Fibroblast of gingiva (primary cell): ENCODE data around the gene SLC38A3.

Experiments used
- DNase-seq: peaks from one replicate; pipeline ENCODE4 v3.0.0-alpha.2; 2011; ENCODE audit warnings: low read depth

Gene SLC38A3

DNA sequence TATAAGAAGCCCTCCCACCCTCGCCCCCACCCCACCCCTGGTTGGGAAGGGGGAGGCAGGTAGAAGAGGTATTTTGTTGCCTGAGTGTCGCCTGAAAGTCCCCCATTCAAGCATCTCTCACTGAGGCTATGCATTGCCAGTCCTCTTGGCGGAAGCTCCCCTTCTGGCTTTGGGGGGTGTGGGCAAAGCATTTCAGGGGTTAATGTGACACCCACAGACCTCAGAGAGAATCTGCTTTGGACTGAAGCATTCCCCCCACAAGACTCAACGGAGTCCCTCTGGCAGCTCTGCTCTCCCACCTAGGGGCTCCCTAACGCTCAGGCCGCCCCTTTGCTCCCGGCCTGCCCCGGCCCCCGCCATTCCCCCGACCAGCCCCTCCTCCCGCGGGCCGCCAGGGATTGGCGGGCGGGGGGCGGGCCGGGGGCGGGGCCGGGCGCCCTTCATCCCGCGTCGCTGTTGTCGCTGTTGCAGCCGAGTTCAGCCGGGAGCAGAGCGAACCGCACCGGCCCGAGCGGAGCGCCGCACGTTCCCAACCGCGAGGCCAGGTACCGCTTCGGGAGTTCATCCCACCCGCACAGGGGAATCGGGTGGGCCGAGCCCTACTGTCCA is at the start of gene SLC38A3:
Gene SLC38A3, plus strand, starts transcription at position 468 of the 609 bp plus-strand sequence. CDS start 8,929 bp downstream, outside the sequence.
- no peak for DNase-seq

DNA sequence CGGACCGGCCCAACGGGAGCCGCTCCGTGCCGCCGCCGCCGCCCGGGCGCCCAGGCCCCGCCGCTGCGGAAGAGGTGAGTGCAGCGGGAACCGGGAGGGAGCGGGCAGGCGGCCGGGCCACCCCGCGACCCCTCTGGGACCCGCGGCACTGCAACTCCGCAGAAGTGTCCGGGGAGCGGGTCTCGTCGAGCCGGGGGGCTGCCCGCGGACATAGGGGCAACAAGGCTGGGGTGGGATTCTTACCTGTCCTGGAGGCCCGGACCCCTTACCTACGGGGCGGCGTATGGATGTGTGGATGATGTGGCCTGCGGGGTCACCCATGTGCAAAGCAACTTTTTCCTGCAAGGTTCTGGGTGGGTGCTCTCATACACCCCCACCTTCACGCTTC is 49.6 kb upstream of the SLC38A3 start:
- DNase-seq: no peak

DNA sequence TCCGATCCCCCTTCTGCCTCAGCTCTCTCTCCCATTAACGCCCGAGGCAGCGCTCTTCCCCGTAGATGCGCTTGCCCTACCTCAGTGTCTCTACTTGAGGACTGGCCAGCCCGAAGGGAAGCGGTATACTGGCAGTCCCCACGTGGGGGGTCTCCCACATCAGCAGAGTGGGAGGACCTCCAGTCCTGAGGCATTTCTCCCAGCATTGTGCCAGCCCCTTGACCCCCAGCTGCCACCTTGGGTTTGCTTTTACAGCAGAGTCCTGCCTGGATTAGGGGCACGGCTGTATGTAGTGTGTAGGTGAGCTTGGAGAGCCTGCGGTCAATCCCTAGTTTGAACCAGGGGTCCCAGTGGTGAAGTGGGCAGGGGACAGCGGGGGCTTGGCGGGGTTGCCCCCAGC is 49.2 kb upstream of the SLC38A3 start:
- no peak for DNase-seq

DNA sequence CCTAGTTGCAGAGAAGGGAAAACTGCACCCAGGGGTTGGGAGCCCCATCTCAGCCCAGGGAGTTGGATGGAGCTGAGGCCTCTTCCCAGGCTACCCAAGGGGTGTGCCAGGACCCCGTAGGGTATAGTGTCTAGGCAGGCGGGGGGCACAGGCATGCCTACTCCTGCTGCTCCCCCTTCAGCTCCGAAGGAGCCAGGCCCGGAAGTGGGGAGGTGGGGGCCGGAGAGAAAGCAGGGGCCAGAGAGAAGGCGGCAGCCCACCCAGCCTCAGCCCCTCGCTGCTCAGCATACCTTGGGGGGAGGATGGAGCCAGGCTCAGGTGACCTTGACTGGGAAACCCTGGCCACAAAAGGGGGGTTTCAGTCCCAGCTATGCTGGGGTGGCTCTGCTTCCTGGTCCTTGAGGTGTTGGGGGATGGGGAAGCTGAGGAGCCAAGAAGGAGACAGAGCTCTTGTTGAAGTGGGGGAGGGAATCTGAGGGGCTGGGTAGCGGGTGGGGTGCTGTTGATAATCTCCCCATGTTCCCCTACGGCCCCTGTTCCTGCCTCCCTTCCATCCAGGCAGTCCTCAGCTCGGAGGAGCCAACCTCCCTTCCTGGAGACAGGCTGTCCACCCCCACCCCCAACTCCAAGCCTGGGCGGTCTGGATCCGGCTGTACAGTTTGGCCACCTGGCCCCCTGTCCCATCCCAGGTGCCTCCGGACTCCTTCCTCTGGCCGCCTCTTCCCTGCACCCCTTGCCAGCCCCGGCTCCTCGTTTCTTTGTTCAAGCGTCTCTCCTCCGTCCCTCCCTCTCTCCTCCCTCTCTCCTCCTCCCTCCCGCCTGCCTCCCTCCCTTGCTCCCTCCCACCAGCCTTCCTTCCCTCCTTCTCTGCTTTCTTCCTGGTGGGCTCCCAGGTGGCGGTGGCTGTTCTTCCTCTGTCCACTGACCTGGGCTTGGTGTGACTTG is 48.2 kb upstream of the SLC38A3 start:
- peak; percentile 30 for DNase-seq

DNA sequence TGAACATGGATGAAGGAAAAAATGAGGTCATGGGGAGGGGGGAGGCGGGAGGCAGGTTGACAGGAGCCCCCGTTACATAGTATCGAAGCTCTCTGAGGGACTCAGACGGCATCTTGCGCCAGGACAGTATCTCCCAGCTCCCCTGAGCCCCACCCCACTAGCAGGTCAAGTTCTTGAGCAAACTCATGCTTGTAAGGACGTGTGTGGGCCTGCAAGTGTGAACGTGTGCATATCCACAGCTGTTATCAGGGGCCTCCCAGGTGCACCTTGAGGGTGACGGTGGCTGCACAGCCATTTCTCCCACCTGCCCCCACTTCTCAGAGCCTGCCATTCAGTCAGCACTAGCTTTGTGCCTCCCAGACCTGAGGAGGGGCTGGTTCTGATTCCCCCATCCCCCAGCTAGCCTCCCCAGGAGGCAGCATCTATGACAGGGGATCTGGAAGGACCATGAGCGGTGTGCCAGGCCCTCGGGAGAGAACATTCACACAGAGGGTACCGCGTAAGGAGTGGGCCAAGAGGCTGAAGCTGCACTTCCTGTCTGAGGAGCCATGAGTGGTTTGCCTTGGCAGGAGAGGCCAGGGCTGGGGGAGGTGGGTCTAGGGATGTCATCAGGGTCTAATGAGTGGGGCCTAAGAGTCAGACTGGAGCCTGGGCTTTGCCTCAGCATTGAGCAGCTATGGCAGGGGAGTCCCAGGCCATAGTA is 47.1 kb upstream of the SLC38A3 start:
- DNase-seq: no peak

DNA sequence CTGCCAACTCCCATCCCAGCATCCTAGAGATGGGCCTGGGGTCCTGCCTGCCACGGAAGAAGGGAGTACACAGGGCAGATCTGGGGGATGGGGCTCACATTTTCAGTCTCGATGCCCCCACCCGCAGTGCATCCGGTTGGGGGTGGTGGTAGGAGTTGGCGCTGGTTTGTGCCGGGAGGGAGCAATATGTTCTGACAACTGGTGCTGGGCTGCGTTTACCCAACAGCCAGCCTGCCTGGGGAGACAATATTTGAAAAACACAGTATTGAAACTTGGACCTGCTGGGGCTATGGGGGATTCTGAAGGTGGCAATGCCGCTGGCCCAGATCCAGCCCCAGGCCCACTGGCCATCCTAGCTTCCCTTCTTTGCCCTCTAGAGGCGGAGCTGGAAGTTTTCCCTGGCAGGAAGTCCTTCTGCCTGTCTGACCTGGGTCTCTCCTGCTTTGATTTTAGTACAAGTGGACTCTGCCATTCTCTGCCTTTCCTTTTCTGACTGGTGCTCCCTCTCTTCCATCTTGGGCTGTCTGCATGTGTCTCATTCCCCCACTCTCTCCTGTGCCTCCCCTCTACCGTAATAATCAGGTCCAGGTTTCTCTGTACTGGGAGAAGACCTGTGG is 46.4 kb upstream of the SLC38A3 start:
- no peak for DNase-seq

DNA sequence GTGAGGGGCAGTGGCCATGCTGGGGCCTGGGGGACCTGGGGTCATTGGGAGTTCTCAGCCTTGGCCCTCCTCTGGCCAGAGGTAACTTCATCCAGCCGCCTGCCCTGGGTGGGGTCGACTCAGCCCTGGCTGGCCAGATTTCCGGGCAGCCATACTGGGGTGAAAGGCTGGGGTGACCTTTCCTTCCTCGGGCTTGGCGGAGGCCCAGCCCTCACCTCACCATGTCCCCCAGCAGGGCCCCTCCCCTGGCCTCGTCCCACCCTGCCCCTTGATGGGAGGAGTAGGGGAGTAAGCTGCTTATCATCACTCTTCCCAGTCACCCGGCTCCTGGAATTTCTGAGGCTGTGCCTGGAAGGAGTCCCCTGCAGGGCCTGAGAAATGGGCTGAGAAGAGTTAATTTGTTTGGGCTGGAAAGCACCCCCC is 44.5 kb upstream of the SLC38A3 start:
- no peak for DNase-seq

DNA sequence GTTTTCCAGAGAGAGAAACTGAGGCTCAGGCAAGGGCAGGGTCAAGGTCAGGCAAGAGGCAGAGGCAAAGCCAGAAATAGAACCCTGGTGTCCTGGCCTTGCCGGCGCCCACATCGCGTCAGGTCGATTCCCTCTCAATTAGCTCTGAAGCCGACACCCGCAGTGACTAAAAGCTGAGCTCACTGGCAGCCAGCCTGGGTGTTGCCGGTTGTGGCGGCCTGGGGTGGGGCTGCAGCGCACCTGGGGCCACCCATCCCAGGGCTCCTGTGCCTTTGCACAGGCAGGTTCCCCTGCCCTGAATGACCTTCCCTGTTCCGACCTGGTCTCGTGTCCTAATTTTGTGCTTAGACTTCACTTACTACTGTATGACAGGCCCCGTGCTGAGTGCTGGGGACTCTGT is 43.8 kb upstream of the SLC38A3 start:
- DNase-seq: no peak

DNA sequence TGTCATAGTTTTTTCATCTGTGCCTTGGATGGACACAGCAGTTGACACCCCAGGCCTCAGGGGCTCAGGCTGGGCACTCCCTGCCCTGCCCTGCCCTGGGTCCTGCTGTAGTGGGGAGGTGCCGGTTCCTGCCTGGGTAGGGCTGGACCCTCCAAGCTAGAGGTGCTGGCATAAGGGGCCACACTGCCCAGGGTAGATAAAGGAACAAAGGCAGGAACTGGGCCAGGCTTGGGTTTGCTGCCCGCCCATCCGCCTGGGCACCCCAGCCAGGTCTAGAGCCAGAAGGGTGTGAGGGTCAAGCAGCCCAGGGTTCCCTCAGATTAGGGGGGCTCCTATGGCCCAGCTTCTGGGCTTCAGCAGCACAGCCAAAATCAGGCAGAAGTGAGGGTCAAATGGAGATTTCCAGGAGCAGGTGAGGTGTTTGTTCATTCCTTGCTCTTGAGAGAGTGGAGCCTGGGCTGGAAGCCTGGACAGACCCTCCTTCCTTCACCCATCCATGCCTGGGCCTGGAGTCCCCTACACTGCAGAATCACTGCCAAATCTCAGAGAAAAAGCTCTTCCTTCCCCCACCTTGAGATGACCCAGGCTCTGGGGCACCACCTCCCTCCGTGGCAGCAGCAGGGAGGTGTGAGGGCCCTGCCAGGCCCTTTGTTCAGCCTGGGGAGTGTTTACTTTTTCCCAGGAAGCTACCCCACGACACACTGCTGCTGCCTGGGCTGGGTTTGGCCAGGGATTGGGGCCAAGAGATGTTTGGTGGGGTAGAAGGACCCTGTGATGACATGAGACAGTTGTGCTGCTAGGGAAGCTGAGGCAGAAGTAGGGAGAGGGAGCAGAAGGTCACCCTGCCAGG is 42.8 kb upstream of the SLC38A3 start:
- DNase-seq: no peak

DNA sequence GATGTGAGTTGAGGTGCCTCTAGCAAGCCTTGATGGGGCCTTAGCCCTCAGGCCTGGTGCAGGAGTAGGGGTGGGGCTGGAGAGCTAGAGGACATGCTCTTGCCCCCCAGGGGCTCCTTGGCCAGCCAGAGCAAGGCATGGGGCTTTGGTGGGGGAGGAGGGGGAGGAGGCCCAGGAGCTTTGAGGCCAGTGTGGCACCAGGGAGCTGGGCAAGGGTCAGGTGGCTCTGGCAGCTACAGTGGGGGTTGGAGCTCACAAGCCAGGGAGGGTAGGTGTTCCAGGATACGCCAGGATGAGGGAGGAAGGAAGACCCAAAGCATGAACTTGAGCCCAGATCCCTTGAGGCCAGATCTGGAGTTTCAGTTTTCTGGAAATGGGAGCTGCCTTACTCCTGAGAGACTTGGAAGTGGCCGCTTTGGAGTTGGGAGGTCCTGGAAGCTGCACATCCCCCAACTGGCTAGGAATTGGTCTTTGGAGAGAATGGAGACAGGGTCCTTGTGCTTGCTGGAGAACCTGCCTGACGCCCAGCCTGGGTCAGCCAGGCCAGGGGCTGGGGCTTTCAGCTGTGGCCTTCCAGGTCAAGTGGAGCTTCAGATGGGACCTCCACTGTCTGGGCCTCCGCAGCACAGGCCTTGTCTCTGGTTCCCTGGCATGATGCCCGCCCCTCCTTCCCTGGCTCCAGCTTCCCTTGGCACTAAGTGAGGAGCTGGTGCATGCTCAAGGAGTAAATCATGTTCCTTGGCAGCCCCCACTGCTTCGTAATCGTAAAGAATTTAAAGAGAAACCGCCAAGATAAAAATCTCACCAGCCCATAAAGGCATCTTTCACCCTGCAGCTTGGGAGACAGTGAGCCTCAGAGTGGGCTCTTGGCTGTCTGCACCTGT is 41.3 kb upstream of the SLC38A3 start:
- peak; percentile 97 for DNase-seq

DNA sequence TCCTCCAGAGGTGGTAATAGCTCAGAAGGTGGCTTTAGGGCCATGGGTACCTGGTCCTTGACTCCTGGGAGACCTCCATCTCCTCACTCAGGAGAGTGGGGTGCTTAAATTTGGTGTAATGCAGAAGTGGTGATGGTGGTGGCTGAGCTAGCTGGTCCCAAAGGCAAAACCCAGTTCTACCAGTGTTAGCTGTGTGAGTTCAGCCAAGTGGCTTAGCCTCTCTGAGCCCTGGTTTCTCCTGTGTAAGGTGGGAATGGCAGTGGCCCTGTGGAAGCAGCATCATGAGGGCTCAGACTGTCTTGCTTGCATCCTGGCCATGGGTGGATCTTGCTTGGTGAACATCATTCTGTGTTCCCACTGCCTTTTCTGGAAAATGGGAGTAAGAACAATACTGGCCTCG is 40.6 kb upstream of the SLC38A3 start:
- no peak for DNase-seq

DNA sequence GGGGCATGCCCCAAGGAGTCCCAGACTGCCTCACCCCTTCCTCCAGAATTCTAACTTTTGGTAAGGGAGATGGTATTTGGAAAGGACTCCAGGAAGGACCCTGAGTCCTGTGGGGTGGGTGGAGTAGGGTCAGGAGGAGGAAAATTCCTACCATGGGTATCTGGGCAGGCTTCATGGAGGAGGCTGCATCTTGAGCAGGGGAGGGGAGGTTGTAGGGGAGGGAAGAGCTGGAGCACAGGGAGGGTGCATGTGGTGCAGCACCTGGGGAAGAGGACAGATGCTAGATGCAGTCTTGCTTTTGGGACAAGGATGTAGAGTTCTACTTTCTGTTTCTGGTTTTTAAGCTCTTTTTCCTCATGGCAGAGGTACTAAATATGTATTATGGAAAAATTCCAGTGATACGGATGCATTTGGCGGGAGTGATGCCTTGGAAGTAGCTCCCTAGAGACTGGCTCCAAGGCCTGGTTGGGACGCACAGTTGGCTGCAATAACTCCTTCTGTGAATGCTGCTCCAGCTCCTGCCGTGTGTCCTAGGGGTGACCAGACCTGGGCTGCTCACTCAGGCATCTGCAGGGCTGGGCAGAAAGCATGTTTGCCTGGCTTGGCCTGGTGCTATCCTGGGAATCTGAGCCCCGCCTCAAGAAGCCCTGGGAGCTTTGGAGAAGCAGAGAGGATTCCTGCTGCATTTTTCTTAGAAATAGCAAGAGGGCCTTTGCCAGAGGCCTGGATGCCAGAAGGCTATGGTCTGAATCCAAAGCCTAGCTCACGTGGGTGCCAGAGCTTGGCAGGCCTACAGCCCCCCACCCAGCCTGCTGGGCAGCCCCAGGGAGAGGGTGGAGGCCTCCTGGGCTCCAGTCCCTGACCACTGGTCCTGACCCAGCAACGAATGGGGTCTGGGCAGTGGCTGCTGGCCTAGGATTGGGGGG is 39.8 kb upstream of the SLC38A3 start:
- DNase-seq: peak; percentile 86

DNA sequence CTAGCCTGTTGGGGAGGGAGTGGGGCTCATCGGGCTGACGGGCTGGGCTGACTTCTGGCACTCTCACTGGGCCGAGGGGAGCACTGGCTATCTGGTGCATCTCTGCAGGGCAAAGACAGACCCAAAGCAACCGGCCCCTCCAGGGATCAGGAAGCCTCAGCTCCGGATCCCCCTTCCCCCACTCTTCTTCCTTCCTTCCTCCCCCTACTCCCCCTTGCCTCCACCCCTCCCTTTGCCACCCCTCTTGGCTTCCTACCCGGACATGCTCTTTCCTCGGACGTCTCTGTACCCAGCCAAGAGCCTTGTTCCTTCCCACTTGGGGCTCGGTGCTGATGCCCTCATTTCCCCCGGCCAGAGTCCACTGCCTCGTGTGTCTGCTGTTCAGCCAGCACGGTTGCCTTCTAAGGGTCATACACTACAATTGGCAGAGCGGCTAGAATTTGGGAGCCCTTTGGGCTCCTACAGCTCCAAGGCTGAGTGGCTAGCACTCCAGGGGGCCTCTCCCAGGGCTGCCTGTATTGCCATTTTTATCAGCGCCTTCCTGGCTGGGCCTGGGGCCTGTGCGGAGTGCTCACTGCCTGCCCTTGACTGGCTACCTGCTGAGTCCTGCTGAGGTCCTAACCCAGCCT is 39.0 kb upstream of the SLC38A3 start:
- peak; percentile 67 for DNase-seq

DNA sequence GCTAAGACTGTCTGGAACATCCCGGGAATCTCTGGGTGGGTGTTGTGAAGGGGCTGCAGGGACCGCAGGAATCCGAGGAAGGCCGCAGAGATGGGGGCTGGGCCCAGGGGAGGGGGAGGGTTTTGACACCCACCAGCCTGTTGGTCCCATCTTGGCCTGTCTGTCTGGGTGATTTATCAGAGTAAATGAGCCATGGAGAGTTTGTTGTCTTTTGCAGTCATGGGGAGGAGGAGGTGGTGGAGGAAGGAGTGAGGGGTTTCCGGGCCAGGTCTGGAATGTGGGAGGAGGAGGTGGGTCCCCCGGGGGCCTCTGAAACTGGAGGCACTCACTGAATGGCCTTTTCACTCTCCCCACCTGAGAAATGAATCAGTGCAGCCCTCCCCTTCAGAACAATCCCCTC is 38.5 kb upstream of the SLC38A3 start:
- no peak for DNase-seq

DNA sequence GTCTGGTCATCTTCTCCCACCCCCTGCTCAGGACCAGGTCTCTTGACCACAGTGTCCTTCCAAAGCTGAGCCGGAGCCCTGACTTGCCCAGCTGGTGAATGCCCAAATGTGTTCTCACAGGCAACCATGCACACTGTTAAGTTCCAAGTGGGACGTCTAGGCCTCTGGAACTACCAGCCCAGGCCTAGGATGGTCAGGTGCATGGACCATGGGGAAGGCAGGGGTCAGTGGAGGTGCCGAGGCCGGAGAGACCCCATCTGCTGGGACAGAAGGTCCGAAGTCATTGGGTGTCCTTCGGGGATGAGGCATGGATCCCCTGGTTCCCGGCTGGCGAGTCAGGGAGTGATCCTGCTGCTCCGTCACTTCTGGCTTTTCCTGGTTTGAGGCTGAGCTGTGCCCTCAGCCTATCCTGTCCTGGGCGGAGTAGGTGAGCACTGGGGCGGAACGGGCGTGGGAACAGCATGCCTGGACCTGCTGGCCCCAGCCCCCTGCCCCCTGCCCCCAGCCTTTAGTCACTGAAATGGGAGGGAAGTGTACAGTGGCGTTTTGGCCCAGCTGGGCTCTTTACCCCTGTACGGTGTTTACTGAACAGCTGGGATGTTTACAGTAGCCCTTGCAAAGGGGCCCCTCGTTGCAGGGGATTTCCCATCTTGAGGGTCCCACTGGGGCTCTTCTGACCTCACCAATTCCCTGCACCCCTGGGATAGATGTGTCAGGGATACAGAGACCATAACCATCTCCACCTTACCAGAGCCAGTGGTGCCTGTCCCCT is 37.8 kb upstream of the SLC38A3 start:
- DNase-seq: no peak

DNA sequence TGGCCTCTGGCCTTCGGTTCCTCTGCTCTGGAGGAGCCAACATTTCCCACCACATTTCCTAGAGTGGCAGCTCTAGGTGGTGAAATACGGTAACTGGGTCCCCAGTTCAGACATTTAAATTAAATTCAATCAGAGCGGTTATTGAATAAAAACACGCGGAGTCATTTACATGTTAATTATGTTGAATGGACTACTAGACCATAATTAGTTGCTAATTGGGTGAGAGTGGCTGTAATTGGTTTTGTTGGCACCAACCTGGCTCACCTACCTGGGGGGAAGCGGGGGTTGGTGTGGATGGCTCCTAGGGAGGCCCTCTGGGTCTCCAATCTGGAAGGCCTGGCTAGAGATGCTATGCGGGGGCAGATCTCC is 37.2 kb upstream of the SLC38A3 start:
- DNase-seq: no peak

DNA sequence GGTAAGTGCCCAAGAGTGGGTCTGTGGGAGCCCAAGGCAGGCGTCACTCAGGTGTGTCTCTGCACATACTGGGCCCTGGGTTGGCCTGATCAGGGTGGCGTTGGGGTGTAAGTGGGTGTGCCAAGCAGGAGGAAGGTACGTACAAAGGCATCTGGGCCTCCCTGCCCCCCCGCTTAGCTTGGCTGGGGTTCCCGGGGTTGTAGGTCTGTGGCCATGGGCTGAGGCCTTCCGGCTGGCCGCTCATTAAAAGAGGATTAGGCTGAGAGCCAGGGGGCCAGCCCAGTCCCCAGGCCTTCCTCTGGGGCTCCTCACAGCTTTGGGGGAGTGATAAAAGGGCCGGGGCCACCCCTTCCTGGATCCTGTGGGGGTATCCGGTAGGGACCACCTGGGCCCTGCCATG is 36.7 kb upstream of the SLC38A3 start:
- no peak for DNase-seq

DNA sequence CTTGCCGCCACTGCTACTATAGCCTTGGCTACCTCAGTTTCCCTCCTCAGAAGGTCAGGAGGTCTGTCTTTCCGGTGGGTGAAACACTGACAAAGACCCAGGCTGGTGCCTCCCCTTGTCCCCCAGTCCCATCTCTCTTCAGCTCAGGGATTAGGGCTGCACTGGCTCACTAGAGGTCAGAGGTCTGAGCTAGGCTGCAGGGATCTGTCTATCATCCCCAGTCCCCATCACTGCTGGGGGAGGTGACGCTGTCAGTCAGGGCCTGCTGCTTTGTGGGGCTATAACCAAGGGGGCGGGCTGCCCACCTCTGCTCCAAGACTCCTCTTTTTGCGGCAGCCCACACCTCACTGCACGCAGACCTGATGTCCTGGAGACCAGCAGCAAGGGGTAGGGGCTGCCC is 36.3 kb upstream of the SLC38A3 start:
- no peak for DNase-seq
